Loucy (cell line): ENCODE measurements around the gene PLSCR4.

Experiments used
- CTCF ChIP-seq: fragments of 200-600 bp; sonication (generic); conservative IDR thresholded peaks from 2 replicates; pipeline ENCODE4 v1.5.1; 2014; ENCODE audit warnings: mild to moderate bottlenecking, antibody characterized with exemption, low read length
- EZH2phosphoT487 ChIP-seq: fragments of 200-600 bp; IDR thresholded peaks from 2 replicates; pipeline ENCODE4 v1.6.1; 2018; ENCODE audit warnings: antibody characterized with exemption, mild to moderate bottlenecking, moderate library complexity, borderline replicate concordance

- TF ChIP-seq CTCF (no peak), EZH2phosphoT487 (no peak)
Observed at GRCh38 chr3:146279013-146279412, 28.1 kb upstream of the PLSCR4 start.
